ENCODE results near the gene HOTAIR. TPM values are rescaled to one million over a fixed set of nuclear protein-coding genes. Genes with fewer than 3 reads are reported as not detected.

The HOTAIR gene
- polyA plus RNA-seq, 2 of the 4 experiments (the other 2 are of a cell fraction) = 0.67 to 0.71 TPM

GRCh38 chr12:53931844-53932581, 42.7 kb downstream of the HOTAIR start:
- ChIA-PET CTCF (interaction anchor here (0.6 to 2.1 kb wide), 3 partner anchors 12 to 127 kb away, joined by 3 to 4 read pairs (median 3); no protein-coding TSS in a partner anchor), POLR2A (no interaction called here)
- Histone ChIP-seq H3K4me2 (no peak overlapping the region), H3K4me1 (peaks cover 7% of the 10 kb centered on the region; the same call in 1 of the 3 replicates), H3K9me3 (no peaks in the 10 kb centered on the region), H3K27ac (no peak overlapping the region), H3K4me3 (no peak overlapping the region)
- no peak for FAIRE-seq
- no peak for DNase-seq (ENCODE audit: low read depth in 1 of 2, low spot score in 1 of 2)
- WGBS (ENCODE audit: missing lambda C conversion rate) = 77% methylated on average over 4 of the region's 4 CpGs
- no peak for TF ChIP-seq ZSCAN20 (CRISPR knock-in tag; IDR thresholded peaks at IDR 0.05)
- no peak for TF ChIP-seq CHD2 (IDR thresholded peaks at IDR 0.05; ENCODE audit: low read length, partially characterized antibody)
- no peak for TF ChIP-seq BCL3 (IDR thresholded peaks at IDR 0.05)
- TF ChIP-seq GATA3 (IDR thresholded peaks at IDR 0.05; ENCODE audit: borderline replicate concordance) = no peak
- no peak for TF ChIP-seq EP300 (IDR thresholded peaks at IDR 0.05)
- no peak for TF ChIP-seq ESRRA (IDR thresholded peaks at IDR 0.05; ENCODE audit: borderline replicate concordance, low read length)
- TF ChIP-seq RARB (CRISPR knock-in tag; IDR thresholded peaks at IDR 0.05) = no peak
- no peak for TF ChIP-seq E2F6 (IDR thresholded peaks at IDR 0.05; ENCODE audit: borderline replicate concordance, low read depth)
- TF ChIP-seq JUN (IDR thresholded peaks at IDR 0.05) = no peak
- TF ChIP-seq HEYL (CRISPR knock-in tag; IDR thresholded peaks at IDR 0.05) = no peak
- no peak for TF ChIP-seq ELK1 (IDR thresholded peaks at IDR 0.05; ENCODE audit: low read depth, low read length)
- no peak for TF ChIP-seq USF2 (IDR thresholded peaks at IDR 0.05)
- TF ChIP-seq BHLHE40 (IDR thresholded peaks at IDR 0.05; ENCODE audit: low read depth, low read length) = no peak
- no peak for ATAC-seq

GRCh38 chr12:53930591-53931255, 44.0 kb downstream of the HOTAIR start:
- Histone ChIP-seq H3K27ac (no peak overlapping the region), H3K4me2 (no peak overlapping the region), H3K4me1 (0 out of 3 replicates have a peak, but pooled peaks cover 7% of the 10 kb centered on the region), H3K9me3 (no peaks in the 10 kb centered on the region), H3K4me3 (no peak overlapping the region)
- ChIA-PET POLR2A (no interaction called here), CTCF (interaction anchor here (0.7 kb wide), 1 partner anchor 184 kb away, joined by 3 read pairs; no protein-coding TSS in a partner anchor)
- WGBS (ENCODE audit: missing lambda C conversion rate) = 67% methylated on average over 30 of the region's 30 CpGs
- TF ChIP-seq RCOR1 (IDR thresholded peaks at IDR 0.05; ENCODE audit: low read depth, low read length) = no peak
- no peak for TF ChIP-seq HES2 (IDR thresholded peaks at IDR 0.05)
- TF ChIP-seq FOSL2 (IDR thresholded peaks at IDR 0.05) = no peak
- no peak for TF ChIP-seq FOSL2 (CRISPR knock-in tag; IDR thresholded peaks at IDR 0.05)
- no peak for TF ChIP-seq CTCF (IDR thresholded peaks at IDR 0.05)
- no peak for TF ChIP-seq HOXB13 (CRISPR knock-in tag; IDR thresholded peaks at IDR 0.05; ENCODE audit: low read depth)
- TF ChIP-seq NFE2L2 (conservative IDR thresholded peaks at IDR 0.05; ENCODE audit: low read length) = no peak
- no peak for TF ChIP-seq POLR2A (IDR thresholded peaks at IDR 0.05; ENCODE audit: low read length)
- no peak for TF ChIP-seq CHD4 (IDR thresholded peaks at IDR 0.05; ENCODE audit: borderline replicate concordance)
- TF ChIP-seq JUNB (IDR thresholded peaks at IDR 0.05) = no peak
- TF ChIP-seq ATOH8 (CRISPR knock-in tag; IDR thresholded peaks at IDR 0.05; ENCODE audit: low read depth) = no peak
- no peak for TF ChIP-seq REST (IDR thresholded peaks at IDR 0.05)
- no peak for TF ChIP-seq CHD2 (IDR thresholded peaks at IDR 0.05; ENCODE audit: low read length, partially characterized antibody)
- no peak for TF ChIP-seq MAFK (IDR thresholded peaks at IDR 0.05; ENCODE audit: partially characterized antibody)
- no peak for TF ChIP-seq ZSCAN20 (CRISPR knock-in tag; IDR thresholded peaks at IDR 0.05)
- no peak for FAIRE-seq
- no peak for ATAC-seq
- no peak for DNase-seq (ENCODE audit: low read depth in 1 of 2, low spot score in 1 of 2)

All from A549 (cell line).